ENCODE measurements around the gene BRAP. TPM values are rescaled to one million over a fixed set of nuclear protein-coding genes. Genes with fewer than 3 reads are reported as not detected.
"Not testable (repeated sequence)": the region's sequence is repeated elsewhere in the genome, so short reads cannot be mapped to it uniquely, and the experiment has no call there.

Gene BRAP
- total RNA-seq, 2 donors from 2014 or later: 17.9 to 37.3 TPM

DNA sequence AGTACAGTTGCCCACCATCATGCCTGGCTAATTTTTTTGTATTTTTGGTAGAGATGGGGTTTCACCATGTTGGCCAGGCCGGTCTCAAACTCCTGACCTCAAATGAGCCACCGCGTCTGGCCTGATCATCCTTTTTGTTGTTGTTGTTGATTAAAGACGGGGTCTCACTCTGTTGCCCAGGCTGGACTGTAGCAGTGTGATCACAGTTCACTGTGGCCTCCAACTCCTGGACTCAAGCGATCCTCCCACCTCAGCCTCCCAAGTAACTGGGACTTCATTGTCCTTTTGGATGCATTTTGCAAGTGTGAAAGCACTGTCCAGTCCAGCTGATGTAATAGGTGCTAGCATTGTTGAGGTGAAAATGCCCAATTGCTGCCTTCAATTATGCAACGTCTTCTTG lies 59.5 kb downstream of the BRAP start:
- intact Hi-C loops (cut with DNase I): no loop called here
- 94% methylated on average over 6 of the region's 6 CpGs for WGBS

DNA sequence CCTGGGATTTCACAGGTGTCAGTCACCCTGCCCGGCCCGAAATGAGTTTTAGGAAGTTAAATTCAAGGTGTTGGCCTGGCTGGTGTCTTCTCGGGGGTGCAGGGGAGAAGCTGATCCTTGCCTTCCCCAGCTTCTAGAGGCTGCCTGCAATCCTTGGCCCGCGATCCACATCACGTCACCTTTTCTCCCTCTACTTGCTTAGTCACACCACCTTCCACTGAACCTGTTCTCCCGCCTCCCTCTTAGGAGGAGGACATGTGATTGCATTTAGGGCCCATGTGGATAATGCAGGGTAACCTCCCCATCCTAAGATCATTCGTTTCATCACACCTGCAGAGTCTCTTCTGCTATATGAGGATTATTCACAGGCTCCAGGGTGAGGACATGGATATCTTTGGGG lies 61.2 kb downstream of the BRAP start:
- no peaks in the 10 kb centered on the region for H3K9me3 ChIP-seq
- no peaks in the 10 kb centered on the region for H3K36me3 ChIP-seq
- intact Hi-C loops (cut with DNase I): no loop called here
- no peak for DNase-seq (ENCODE audit: low spot score)
- TF ChIP-seq POLR2A (IDR thresholded peaks at IDR 0.05) (no peak), POLR2AphosphoS5 (IDR thresholded peaks at IDR 0.05) (no peak)
- TF ChIP-seq, protein P1, sequence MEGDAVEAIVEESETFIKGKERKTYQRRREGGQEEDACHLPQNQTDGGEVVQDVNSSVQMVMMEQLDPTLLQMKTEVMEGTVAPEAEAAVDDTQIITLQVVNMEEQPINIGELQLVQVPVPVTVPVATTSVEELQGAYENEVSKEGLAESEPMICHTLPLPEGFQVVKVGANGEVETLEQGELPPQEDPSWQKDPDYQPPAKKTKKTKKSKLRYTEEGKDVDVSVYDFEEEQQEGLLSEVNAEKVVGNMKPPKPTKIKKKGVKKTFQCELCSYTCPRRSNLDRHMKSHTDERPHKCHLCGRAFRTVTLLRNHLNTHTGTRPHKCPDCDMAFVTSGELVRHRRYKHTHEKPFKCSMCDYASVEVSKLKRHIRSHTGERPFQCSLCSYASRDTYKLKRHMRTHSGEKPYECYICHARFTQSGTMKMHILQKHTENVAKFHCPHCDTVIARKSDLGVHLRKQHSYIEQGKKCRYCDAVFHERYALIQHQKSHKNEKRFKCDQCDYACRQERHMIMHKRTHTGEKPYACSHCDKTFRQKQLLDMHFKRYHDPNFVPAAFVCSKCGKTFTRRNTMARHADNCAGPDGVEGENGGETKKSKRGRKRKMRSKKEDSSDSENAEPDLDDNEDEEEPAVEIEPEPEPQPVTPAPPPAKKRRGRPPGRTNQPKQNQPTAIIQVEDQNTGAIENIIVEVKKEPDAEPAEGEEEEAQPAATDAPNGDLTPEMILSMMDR (IDR thresholded peaks at IDR 0.05): no peak
- no peaks in the 10 kb centered on the region for H3K27me3 ChIP-seq (replicated peaks; ENCODE audit: insufficient read depth)
- H3K4me3 ChIP-seq: no peak overlapping the region
- 67% methylated on average over 8 of the region's 8 CpGs for WGBS
- H3K4me1 ChIP-seq (replicated peaks): no peaks in the 10 kb centered on the region
- H3K27ac ChIP-seq: no peak overlapping the region

More for the DNA sequence above, 59.5 kb downstream of the BRAP start:
- Histone ChIP-seq H3K4me3 (no peak overlapping the region), H3K9me3 (no peaks in the 10 kb centered on the region), H3K36me3 (no peaks in the 10 kb centered on the region), H3K27ac (no peak overlapping the region), H3K4me1 (replicated peaks) (no peaks in the 10 kb centered on the region), H3K27me3 (replicated peaks; ENCODE audit: insufficient read depth) (no peaks in the 10 kb centered on the region)
- no peak for TF ChIP-seq POLR2AphosphoS5 (IDR thresholded peaks at IDR 0.05)
- TF ChIP-seq POLR2A (IDR thresholded peaks at IDR 0.05): no peak
- TF ChIP-seq, protein P1 (IDR thresholded peaks at IDR 0.05): no peak
- DNase-seq (ENCODE audit: low spot score): no peak

DNA sequence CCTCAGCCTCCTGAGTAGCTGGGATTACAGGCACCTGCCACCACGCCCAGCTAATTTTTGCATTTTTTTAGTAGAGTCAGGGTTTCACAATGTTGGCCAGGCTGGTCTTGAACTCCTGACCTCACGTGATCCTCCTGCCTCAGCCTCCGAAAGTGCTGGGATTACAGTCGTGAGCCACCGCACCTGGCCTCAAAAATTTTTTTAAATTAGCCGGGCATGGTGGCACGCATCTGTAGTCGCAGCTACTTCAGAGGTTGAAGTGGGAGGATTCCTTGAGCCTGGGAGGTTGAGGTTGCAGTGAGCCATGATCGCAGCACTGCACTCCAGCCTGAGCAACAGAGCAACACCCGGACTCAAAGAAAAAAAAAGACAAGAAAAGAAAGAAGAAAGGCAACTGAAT lies 67.9 kb downstream of the BRAP start:
- intact Hi-C loops (cut with DNase I); H3K4me1 ChIP-seq (replicated peaks); DNase-seq (ENCODE audit: low spot score); H3K27me3 ChIP-seq (replicated peaks; ENCODE audit: insufficient read depth); H3K4me3 ChIP-seq; H3K9me3 ChIP-seq; H3K27ac ChIP-seq; H3K36me3 ChIP-seq: not testable (repeated sequence)
- 95% methylated on average over 10 of the region's 10 CpGs for WGBS

DNA sequence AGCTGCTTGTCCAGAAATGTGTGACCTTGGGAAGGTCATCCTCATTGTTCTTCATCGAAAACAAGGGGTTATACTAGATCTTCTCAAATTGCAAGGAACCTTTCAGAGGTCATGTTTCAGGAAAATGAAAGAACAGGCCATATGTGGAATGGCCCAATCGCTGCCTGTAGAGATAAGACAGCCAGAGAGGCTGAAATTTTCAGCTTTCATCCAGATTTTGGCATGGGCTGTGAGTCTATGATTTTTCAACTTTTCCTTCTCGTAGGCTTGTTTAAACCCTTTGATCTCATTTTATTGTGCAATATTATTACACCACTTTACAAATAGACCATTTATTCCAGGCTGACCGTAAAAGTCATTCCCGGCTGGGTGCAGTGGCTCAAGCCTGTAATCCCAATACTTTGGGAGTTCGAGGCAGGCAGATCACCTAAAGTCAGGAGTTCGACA lies 69.6 kb downstream of the BRAP start:
- no peak for DNase-seq (ENCODE audit: low spot score)

DNA sequence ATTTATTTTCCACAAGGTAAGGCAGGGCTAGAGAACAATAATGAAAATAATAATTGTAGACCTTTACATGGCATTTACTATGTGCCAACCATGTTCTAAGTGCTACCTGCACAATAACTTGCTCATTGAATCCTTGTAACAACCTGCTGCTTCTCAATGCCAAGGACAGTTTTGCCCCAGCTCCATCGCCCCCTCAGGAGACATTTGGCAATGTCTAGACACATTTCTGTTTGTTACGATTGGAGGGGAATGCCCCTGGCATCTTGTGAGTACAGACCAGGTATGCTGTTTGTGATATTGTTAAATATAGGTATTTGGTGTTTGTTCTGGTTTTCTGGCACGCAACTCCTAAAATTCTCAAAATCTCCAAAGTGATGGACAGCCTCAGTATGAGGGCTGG lies 78.5 kb downstream of the BRAP start:
- WGBS: 68% methylated on average over 3 of the region's 3 CpGs
- no peak for TF ChIP-seq POLR2A (IDR thresholded peaks at IDR 0.05)
- no peak for TF ChIP-seq POLR2AphosphoS5 (IDR thresholded peaks at IDR 0.05)
- TF ChIP-seq, protein P1 (IDR thresholded peaks at IDR 0.05): no peak
- DNase-seq (ENCODE audit: low spot score): no peak
- intact Hi-C loops (cut with DNase I): no loop called here
- H3K4me3 ChIP-seq: no peak overlapping the region
- no peaks in the 10 kb centered on the region for H3K4me1 ChIP-seq (replicated peaks)
- H3K9me3 ChIP-seq: no peaks in the 10 kb centered on the region
- H3K36me3 ChIP-seq: no peaks in the 10 kb centered on the region
- no peaks in the 10 kb centered on the region for H3K27me3 ChIP-seq (replicated peaks; ENCODE audit: insufficient read depth)
- no peak overlapping the region for H3K27ac ChIP-seq

More for the DNA sequence above, 69.6 kb downstream of the BRAP start:
- Histone ChIP-seq H3K4me1 (replicated peaks) (no peaks in the 10 kb centered on the region), H3K27ac (no peak overlapping the region), H3K36me3 (no peaks in the 10 kb centered on the region), H3K27me3 (replicated peaks; ENCODE audit: insufficient read depth) (no peaks in the 10 kb centered on the region), H3K9me3 (no peaks in the 10 kb centered on the region), H3K4me3 (no peak overlapping the region)
- TF ChIP-seq POLR2AphosphoS5 (IDR thresholded peaks at IDR 0.05): no peak
- no peak for TF ChIP-seq POLR2A (IDR thresholded peaks at IDR 0.05)
- TF ChIP-seq, protein P1 (IDR thresholded peaks at IDR 0.05): no peak
- intact Hi-C loops (cut with DNase I): no loop called here
- 35% methylated on average over 7 of the region's 7 CpGs for WGBS

All from prostate gland (tissue), 2 donors.